DND-41 (cell line): Measurements from ENCODE around the gene SAMD4A.
"Not testable (repeated sequence)": the region's sequence is repeated elsewhere in the genome, so short reads cannot be mapped to it uniquely, and the experiment has no call there.

Experiments used
- ATAC-seq: fragments of 200-7000 bp; cut with Tn5 transposase; 3 replicates; pipeline ENCODE4 v1.9.1; 2021; ENCODE audit warnings: low read depth; ENCODE audit not compliant: insufficient read depth
- DNase-seq: peaks from one replicate; pipeline ENCODE4 v3.0.0-alpha.2; 2020
- H2AFZ ChIP-seq: 2 replicates; pipeline ENCODE4 v1.6.0; 2012; ENCODE audit warnings: low read depth, low read length
- H3K27ac ChIP-seq: 2 replicates; pipeline ENCODE4 v1.5.1; 2012; ENCODE audit warnings: low read length, inconsistent platforms
- H3K27me3 ChIP-seq: fragments of 200-600 bp; sonication (generic); 2 replicates; pipeline ENCODE4 v1.6.0; 2012; ENCODE audit warnings: low read length, mild to moderate bottlenecking, inconsistent platforms; ENCODE audit not compliant: insufficient read depth, poor library complexity
- H3K36me3 ChIP-seq: 2 replicates; pipeline ENCODE4 v1.5.1; 2012; ENCODE audit warnings: low read length, inconsistent platforms; ENCODE audit not compliant: insufficient read depth
- H3K4me1 ChIP-seq: 2 replicates; pipeline ENCODE4 v1.5.1; 2012; ENCODE audit warnings: mild to moderate bottlenecking, low read length; ENCODE audit not compliant: insufficient read depth
- H3K4me2 ChIP-seq: 2 replicates; pipeline ENCODE4 v1.6.0; 2012; ENCODE audit warnings: mild to moderate bottlenecking, moderate library complexity, low read length, inconsistent platforms; ENCODE audit not compliant: insufficient read depth
- H3K4me3 ChIP-seq, 2 experiments: fragments of 200-600 bp in 1 of 2; shearing (Covaris generic) in 1 of 2; 2 replicates each; pipeline ENCODE4 v1.5.1; 2012 to 2016; ENCODE audit warnings: inconsistent platforms in 2 of 2, low read length in 2 of 2, mild to moderate bottlenecking in 2 of 2, low read depth in 1 of 2, moderate library complexity in 1 of 2
- H3K79me2 ChIP-seq: 2 replicates; pipeline ENCODE4 v1.6.0; 2012; ENCODE audit warnings: low read length, inconsistent platforms; ENCODE audit not compliant: insufficient read depth
- H3K9ac ChIP-seq: 2 replicates; pipeline ENCODE4 v1.6.0; 2012; ENCODE audit warnings: low read depth, mild to moderate bottlenecking, inconsistent platforms, low read length, moderate library complexity
- H3K9me3 ChIP-seq: 2 replicates; pipeline ENCODE4 v1.5.1; 2012; ENCODE audit warnings: low read length, moderate library complexity, mild to moderate bottlenecking, inconsistent platforms; ENCODE audit not compliant: insufficient read depth, severe bottlenecking
- H4K20me1 ChIP-seq: 2 replicates; pipeline ENCODE4 v1.6.0; 2012; ENCODE audit warnings: low read length; ENCODE audit not compliant: insufficient read depth
- EZH2 ChIP-seq: IDR thresholded peaks from 3 replicates; pipeline ENCODE4 v1.6.1; 2012; ENCODE audit warnings: borderline replicate concordance, low read depth, mild to moderate bottlenecking, moderate library complexity, low read length, inconsistent platforms; ENCODE audit not compliant: severe bottlenecking
- TF ChIP-seq, protein P1 (sequence below): IDR thresholded peaks from 2 replicates; pipeline ENCODE4 v1.5.1; 2012; ENCODE audit warnings: borderline replicate concordance, low read length, moderate library complexity, mild to moderate bottlenecking; ENCODE audit not compliant: poor library complexity, severe bottlenecking; ENCODE audit errors: extremely low read depth

The SAMD4A gene

GRCh38 chr14:54749727-54750126 is 182.8 kb downstream of the SAMD4A start:
- peaks cover 7% of the 10 kb centered on the region for H3K27me3 ChIP-seq
- ATAC-seq, result no peak
- no peaks in the 10 kb centered on the region for H3K9me3 ChIP-seq

DNA sequence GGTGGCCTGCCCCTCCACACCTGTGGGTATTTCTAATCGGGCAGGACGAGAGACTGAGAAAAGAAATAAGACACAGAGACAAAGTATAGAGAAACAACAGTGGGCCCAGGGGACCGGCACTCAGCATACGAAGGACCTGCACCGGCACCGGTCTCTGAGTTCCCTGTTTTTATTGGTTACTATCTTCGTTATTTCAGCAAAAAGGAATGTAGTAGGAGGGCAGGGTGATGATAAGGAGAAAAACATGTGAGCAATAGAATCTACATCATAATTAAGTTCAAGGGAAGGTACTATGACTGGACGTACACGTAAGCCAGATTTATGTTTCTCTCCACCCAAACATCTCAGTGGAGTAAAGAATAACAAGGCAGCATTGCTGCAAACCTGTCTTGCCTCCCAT is 185.7 kb downstream of the SAMD4A start:
- not testable (repeated sequence) for H3K9ac ChIP-seq, ATAC-seq

More at GRCh38 chr14:54749727-54750126, 182.8 kb downstream of the SAMD4A start:
- Histone ChIP-seq H2AFZ (no peak overlapping the region), H3K4me3 (no peak overlapping the region), H3K27ac (no peak overlapping the region), H4K20me1 (no peaks in the 10 kb centered on the region), H3K4me1 (no peaks in the 10 kb centered on the region), H3K79me2 (no peaks in the 10 kb centered on the region), H3K9ac (no peak overlapping the region), H3K4me2 (no peak overlapping the region), H3K36me3 (no peaks in the 10 kb centered on the region)
- TF ChIP-seq EZH2, result no peak
- TF ChIP-seq, protein P1, sequence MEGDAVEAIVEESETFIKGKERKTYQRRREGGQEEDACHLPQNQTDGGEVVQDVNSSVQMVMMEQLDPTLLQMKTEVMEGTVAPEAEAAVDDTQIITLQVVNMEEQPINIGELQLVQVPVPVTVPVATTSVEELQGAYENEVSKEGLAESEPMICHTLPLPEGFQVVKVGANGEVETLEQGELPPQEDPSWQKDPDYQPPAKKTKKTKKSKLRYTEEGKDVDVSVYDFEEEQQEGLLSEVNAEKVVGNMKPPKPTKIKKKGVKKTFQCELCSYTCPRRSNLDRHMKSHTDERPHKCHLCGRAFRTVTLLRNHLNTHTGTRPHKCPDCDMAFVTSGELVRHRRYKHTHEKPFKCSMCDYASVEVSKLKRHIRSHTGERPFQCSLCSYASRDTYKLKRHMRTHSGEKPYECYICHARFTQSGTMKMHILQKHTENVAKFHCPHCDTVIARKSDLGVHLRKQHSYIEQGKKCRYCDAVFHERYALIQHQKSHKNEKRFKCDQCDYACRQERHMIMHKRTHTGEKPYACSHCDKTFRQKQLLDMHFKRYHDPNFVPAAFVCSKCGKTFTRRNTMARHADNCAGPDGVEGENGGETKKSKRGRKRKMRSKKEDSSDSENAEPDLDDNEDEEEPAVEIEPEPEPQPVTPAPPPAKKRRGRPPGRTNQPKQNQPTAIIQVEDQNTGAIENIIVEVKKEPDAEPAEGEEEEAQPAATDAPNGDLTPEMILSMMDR, result no peak
- no peak for DNase-seq

DNA sequence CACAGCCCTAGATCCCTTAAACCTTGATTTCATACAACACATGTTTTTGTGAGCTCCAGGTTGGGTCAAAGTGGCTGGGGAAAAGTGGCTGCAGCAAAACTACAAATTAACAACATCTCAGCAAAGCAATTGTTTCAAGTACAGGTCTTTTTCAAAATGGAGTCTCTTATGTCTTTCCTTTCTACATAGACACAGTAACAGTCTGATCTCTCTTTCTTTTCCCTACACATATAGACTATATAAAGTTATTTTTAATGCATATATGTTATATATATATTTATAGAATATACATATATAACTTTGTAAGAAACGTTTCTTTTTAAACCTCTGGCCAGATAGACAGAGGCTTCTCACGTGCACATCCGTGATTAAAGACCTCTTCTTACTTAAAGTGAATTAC is 186.5 kb downstream of the SAMD4A start:
- not testable (repeated sequence) for H3K36me3 ChIP-seq, H3K27ac ChIP-seq, H3K9ac ChIP-seq, DNase-seq, H3K79me2 ChIP-seq, H3K4me2 ChIP-seq, ATAC-seq, H3K4me3 ChIP-seq, H3K4me1 ChIP-seq, H3K9me3 ChIP-seq, H2AFZ ChIP-seq, H4K20me1 ChIP-seq
- peaks cover 18% of the 10 kb centered on the region for H3K27me3 ChIP-seq

More for the DNA sequence above, 185.7 kb downstream of the SAMD4A start:
- not testable (repeated sequence) for H4K20me1 ChIP-seq, H3K9me3 ChIP-seq, DNase-seq, H3K4me3 ChIP-seq, H2AFZ ChIP-seq, H3K36me3 ChIP-seq, H3K4me1 ChIP-seq, H3K79me2 ChIP-seq, H3K4me2 ChIP-seq, H3K27ac ChIP-seq
- peaks cover 13% of the 10 kb centered on the region for H3K27me3 ChIP-seq

- no peak overlapping the region for H3K27ac ChIP-seq
- no peak for ATAC-seq
- TF ChIP-seq EZH2, result no peak
- TF ChIP-seq, protein P1, result no peak
- H2AFZ ChIP-seq, result no peak overlapping the region
- H3K27me3 ChIP-seq, result peaks cover 18% of the 10 kb centered on the region
- no peaks in the 10 kb centered on the region for H3K4me1 ChIP-seq
- H3K9me3 ChIP-seq, result no peaks in the 10 kb centered on the region
- H3K9ac ChIP-seq, result no peak overlapping the region
- no peak for DNase-seq
- H3K36me3 ChIP-seq, result no peaks in the 10 kb centered on the region
- H3K4me2 ChIP-seq, result no peak overlapping the region
- no peaks in the 10 kb centered on the region for H4K20me1 ChIP-seq
- H3K4me3 ChIP-seq, result no peak overlapping the region
- no peaks in the 10 kb centered on the region for H3K79me2 ChIP-seq
Observed at GRCh38 chr14:54754116-54754622, 187.2 kb downstream of the SAMD4A start.
